GM12874 (cell line): ENCODE measurements around the gene DNAH11.

Experiments
- TF ChIP-seq, protein P1 (sequence below): IDR thresholded peaks from 2 replicates; pipeline ENCODE4 v1.5.1; 2011; ENCODE audit warnings: low read depth, mild to moderate bottlenecking, control low read depth, low read length, moderate library complexity; ENCODE audit not compliant: insufficient read depth

DNAH11 gene

DNA sequence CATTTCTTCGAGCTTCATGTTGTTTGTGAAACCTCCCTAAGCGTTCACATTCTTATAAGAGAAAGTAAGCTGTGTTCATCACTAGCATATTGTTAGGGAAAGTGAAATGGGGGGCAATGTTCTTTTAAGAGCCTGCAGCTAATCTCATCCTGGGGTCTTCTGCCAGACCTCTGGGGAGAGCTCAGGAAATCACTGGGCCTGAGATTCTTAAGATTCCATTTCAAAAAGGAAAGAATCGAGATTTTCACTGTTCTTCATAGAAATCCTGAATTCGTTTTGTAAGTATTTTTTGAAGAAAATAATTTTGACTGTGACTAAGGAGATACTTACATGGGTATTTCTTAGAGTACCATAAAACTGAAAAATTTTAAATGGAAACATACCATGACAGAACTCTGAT is 242.2 kb downstream of the DNAH11 start:
- TF ChIP-seq, protein P1, sequence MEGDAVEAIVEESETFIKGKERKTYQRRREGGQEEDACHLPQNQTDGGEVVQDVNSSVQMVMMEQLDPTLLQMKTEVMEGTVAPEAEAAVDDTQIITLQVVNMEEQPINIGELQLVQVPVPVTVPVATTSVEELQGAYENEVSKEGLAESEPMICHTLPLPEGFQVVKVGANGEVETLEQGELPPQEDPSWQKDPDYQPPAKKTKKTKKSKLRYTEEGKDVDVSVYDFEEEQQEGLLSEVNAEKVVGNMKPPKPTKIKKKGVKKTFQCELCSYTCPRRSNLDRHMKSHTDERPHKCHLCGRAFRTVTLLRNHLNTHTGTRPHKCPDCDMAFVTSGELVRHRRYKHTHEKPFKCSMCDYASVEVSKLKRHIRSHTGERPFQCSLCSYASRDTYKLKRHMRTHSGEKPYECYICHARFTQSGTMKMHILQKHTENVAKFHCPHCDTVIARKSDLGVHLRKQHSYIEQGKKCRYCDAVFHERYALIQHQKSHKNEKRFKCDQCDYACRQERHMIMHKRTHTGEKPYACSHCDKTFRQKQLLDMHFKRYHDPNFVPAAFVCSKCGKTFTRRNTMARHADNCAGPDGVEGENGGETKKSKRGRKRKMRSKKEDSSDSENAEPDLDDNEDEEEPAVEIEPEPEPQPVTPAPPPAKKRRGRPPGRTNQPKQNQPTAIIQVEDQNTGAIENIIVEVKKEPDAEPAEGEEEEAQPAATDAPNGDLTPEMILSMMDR = no peak

DNA sequence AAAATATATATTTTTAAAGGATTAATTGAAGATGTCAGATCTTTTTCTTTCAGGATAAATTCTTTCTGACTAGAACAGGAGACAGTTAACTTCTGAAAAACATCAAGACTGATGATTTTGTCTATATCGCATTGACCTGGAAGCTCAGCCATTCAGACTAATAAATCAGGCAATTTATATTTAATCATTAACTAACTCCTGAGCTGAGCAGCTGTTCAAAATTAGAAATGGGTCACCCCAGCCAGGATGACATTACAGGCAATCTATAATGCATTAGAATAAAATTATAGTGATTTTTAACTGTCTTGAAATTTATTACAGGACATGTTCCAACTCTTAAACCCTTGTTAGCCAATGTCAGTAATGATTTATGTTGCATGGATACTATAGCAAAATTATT is 263.0 kb downstream of the DNAH11 start:
- TF ChIP-seq, protein P1 = no peak

GRCh38 chr7:21806388-21806787 is 263.5 kb downstream of the DNAH11 start:
- TF ChIP-seq, protein P1 = no peak

DNA sequence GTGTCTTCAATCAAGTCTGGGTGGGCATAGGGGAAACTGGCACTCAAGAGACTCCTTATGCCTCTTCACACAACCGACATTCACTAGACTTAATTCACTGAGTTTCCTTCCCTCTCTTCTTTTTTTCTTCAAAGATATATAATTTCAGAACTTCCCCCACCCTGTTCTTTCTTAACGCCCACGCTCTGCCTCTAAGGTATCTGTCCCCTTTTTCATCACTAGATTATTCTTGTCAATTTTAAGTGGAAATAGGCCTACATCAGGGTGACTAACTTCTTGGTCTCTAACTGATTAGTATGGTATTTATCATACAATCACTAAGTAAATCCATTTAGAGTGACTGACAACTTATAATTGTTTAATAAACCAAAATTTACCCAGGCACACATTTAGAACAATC is 276.2 kb downstream of the DNAH11 start:
- TF ChIP-seq, protein P1 = no peak

- TF ChIP-seq, protein P1 = no peak
Measured at GRCh38 chr7:21828841-21829240, 286.0 kb downstream of the DNAH11 start.

- TF ChIP-seq, protein P1 = no peak
Measured at GRCh38 chr7:21829731-21830130, 286.9 kb downstream of the DNAH11 start.

GRCh38 chr7:21844742-21845141 is 301.9 kb downstream of the DNAH11 start:
- TF ChIP-seq, protein P1 = no peak

GRCh38 chr7:21850531-21851285 is 307.9 kb downstream of the DNAH11 start:
- TF ChIP-seq, protein P1 = no peak
